Stimulated activated CD8-positive, alpha-beta memory T cell treated with anti-CD3 and anti-CD28 coated beads, Interleukin-4, amount 100 ng/mL, for 48 hours (primary cell): ENCODE data around the gene PELI2.
"Not testable (repeated sequence)": the region's sequence is repeated elsewhere in the genome, so short reads cannot be mapped to it uniquely, and the experiment has no call there.

Experiments
- DNase-seq: peaks from one replicate; pipeline ENCODE4 v3.0.0-alpha.2; 2020

The PELI2 gene

GRCh38 chr14:56144176-56144575 is 26.0 kb downstream of the PELI2 start:
- DNase-seq, result no peak

DNA sequence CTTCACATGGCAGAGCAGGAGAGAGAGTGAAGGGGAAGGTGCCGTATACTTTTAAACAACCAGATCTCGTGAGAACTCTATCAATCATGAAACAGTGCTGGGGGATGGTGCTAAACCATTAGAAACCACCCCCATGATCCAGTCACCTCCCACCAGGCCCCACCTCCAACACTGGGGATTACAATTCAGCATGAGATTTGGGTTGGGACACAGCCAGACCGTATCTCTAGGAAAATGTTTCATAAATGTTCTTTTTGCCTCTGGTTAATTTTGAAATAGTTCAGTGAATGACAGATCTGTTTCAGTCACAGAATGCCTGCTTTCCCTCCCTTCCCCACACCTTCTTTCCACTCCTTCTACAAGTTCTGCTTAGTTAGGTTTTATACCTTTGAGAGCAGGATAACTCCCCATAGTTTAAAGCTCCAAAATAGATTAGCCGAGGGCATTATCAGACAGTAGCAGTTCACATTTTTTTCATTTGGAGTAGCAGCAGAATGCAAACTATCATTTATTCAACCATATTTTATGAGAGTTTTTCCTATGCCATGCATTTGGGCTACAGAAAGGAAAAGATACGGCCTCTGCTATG is 27.1 kb downstream of the PELI2 start:
- DNase-seq, result no peak

GRCh38 chr14:56145965-56146364 is 27.8 kb downstream of the PELI2 start:
- DNase-seq, result no peak

DNA sequence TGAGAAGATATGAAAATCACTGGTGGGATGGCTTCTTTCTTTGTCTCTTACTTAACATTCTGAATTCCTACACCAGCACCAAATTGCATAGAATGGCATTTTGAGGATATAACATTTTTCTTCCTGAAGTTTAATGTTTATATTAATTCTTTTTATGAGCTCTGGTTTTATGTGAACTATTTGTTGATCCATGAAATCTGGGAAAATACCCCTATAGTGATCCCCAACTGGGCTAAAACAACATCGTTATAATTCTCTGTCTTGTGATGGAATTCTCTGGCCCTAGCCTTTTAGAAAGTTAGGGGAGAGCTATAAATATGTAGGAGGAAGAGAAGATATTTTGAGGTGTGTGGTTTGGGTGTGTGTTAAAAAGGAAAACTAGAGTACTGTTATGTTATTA is 29.2 kb downstream of the PELI2 start:
- no peak for DNase-seq

GRCh38 chr14:56147986-56148901 is 30.0 kb downstream of the PELI2 start:
- DNase-seq, result no peak

DNA sequence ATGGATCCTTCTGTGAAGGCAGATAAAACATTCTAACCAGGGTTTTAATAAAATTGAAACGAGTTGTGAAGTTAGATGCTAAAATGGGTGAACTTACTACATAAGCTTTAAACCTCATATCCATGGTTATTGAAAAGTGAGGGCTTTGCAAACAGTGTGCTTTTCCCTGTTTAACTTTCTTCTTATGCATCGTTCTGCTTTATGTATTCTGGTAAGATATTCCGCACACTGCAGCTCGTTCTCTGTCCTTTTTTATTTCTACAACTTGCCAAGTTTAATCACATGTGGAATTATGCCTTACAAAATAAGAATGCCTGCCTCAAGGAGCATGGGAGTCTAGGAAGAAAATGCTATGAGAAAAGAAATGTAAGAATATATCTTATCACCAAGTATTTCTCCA is 30.9 kb downstream of the PELI2 start:
- no peak for DNase-seq

GRCh38 chr14:56149995-56150394 is 31.8 kb downstream of the PELI2 start:
- no peak for DNase-seq

GRCh38 chr14:56150645-56151345 is 32.6 kb downstream of the PELI2 start:
- DNase-seq, result no peak

- DNase-seq, result no peak
Observed at GRCh38 chr14:56152221-56152620, 34.0 kb downstream of the PELI2 start.

DNA sequence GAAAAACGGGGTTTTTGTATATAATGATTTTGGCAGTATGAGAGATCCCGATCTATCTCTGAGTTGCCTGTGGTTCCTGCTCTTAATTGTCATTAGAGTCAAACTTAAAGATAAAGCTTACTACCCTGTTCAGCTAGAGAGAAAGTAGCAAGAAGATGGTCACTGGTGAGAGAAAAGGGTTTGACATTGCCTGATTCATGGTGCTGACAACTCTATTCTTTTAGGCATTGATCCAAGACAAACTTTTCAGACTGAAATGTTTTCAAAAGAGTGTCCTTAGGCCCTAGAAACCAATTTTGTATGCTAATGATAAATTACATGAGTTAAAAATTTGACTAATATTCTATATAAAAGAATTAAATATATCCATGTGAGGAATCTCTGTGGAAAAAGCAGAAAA is 35.1 kb downstream of the PELI2 start:
- no peak for DNase-seq

DNA sequence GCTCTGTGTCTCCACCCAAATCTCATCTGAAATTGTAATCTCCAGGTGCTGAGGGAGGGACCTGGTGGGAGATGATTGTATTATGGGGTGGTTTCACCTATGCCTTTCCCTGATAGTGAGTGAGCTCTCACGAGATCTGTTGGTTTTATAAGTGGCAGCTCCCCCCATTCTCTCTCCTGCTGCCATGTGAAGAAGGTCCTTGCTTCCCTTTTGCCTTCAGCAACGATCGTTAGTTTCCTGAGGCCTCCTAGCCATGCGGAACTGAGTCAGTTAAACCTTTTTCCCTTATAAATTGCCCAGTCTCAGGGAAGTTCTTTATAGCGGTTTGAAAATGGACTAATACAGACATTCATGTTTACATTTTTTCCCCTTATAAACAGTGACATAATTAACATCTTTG is 36.1 kb downstream of the PELI2 start:
- DNase-seq, result no peak

DNA sequence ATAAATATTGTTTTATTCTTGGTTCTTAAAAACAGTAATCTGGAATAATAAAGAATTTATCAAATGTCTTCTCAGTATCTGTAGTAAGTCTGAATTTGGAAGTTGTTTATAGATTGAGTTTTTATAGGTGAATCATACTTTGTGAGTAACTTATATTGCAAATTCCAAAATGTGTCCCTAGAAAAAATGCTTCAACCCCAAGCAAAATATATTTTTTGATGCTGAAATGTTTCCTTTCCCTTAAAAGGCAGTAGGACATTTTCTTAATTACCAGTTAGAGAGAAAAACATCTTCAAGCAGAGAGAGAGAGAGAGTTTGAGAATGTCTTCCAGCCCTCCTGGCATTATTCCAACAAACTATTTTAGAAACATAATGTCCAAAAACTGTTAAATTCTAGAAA is 37.9 kb downstream of the PELI2 start:
- DNase-seq, result no peak

DNA sequence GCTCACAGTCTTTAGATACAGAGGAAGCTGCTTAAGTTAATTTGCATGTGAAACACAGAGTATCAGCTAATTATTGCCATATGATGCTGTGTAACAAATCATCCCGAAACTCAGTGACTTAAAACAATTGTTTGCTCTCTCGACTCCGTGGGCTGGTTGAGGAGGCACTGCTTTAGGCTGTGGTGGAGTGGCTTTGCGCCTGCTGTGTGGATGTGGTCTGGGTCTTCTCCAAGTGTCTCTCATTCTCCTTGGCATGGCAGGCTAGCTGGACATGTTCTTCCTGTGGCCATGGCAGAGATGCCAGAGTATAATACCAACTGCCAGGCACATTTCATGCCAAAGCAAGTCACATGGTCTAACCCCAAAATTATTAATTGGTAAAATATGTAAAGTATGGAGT is 40.9 kb downstream of the PELI2 start:
- no peak for DNase-seq

DNA sequence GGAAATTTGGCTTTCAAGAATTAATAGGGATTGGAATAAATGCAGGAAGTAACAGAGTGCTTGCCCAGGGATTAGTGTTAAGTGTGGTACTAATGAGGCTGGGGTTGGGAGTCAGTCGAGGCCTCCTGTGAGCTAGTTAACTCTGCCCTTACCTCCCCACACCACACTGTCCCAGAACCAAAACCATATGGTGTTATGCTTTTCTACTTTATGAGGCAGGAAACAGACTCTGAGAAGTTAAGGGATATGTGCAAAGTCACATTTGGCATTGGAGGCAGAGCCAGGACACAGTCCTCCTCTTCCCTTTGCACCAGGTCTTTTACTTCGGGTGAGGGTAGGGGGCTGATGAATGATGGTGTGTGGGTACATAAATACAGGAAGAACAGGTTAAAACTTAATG is 41.9 kb downstream of the PELI2 start:
- DNase-seq, result no peak

DNA sequence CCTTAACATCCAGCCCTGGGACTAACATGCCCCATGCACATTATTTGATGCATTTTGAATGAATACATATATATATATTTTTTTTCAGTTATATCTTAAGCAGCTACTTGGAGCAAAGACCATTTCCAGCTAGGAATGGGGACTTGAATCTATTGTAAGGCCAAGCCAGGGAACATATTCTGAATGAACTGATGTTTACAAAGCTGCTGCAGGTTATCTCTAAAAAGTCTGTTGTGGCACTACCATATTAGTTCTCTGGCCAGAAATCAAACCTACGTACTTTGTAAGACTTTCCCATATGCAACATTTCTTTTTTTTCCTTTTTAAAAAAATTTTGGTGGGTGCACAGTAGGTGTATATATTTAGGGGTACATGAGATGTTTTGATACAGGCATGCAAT is 43.4 kb downstream of the PELI2 start:
- DNase-seq, result no peak

DNA sequence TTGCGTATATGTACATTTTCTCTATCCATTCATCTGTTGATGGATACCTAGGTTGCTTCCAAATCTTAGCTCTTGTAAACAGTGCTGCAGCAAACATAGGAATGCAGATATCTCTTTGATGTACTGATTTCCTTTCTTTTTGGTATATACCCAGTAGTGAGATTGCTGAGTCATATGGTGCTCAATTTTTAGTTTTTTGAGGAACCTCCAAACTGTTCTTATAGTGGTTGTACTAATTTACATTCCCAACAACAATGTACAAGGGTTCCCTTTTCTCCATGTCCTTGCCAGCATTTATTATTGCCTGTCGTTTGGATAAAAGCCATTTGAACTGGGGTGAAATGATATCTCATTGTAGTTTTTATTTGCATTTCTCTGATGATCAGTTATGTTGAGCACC is 44.3 kb downstream of the PELI2 start:
- no peak for DNase-seq

GRCh38 chr14:56166579-56166978 is 48.4 kb downstream of the PELI2 start:
- DNase-seq, result not testable (repeated sequence)

DNA sequence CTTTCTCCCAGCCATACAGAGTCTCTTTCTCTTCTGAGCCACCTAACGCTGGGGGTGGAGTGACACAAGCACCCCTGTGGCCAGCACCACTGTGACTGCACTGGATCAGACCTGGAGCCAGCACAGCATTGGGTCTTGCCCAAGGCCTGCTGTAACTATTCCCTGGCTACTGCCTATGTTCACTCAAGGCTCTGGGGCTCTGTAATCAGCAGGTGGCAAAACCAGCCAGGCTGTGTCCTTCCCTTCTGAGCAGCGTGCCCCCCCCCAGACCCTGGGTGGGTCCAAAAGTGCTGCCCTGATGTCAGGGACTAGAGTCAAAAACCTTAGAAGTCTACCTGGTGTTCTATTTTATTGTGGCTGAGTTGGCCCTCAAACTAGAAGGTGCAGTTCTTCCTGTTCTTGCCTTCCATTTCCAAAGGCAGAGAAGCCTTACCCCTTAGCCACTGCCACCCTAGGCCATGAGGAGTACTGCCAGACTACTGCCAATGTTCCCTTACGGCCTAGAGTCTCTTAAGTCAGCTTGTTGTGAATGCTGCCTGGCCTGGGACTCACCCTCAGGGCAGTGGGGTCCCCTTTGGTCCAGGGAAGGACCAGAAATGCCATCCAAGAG is 49.9 kb downstream of the PELI2 start:
- DNase-seq, result no peak

DNA sequence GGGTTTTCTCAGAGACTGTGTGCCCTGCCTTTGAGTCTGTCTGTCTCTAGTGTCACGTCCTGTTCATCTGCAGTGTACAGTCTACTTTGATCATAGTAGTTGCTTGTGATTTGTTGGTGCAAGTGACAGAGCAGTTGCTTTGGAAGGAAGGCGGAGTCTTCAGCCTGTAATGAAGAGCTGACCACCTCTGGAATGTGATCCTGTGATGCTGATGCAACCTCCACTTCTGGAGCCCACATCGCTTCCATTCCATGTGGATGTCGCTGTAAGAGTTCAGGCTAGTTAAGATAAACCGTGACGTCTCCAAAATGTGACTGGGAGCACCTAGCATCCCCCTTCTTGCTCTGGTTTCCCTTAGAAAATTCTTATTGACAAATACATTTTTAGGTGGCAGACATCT is 51.8 kb downstream of the PELI2 start:
- no peak for DNase-seq

- no peak for DNase-seq
Observed at GRCh38 chr14:56170877-56171422, 52.7 kb downstream of the PELI2 start.

DNA sequence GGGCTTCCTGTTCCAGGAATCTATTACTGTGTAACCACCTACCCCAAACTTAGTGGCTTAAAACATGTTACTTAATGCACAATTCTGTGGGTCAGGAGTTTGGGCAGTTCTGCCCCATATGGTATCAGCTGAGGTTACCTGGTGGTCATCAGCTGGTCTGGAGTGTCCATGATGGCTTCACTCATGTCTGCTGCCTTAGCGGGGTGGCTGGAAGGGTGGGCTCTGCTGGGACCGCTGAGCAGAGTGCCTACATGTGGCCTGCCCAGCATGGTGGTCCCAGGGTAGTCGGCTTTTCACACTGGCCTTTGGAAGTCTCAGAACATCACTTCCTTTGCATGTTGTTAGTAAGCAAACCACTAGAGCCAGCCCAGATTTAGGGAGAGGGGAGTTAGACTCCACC is 53.9 kb downstream of the PELI2 start:
- no peak for DNase-seq

DNA sequence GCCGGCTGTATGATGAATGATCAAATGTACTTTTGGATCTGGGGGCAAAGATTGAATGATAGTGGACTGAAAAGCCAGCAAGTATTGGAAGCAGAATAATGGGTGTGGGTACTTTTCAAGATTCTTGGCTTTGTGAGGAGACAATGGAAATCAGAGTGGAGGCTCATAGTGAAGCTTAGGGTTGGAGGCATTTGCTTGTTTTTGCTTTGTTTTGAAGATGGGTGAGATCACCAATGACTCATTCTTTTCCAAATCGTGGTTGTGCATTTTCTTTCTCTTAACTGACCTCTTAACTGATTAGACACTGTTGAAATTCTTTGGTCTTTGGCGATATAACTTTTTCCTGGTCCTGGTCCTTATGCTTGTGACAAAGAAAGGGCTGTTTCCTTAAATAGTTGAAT is 54.4 kb downstream of the PELI2 start:
- no peak for DNase-seq

DNA sequence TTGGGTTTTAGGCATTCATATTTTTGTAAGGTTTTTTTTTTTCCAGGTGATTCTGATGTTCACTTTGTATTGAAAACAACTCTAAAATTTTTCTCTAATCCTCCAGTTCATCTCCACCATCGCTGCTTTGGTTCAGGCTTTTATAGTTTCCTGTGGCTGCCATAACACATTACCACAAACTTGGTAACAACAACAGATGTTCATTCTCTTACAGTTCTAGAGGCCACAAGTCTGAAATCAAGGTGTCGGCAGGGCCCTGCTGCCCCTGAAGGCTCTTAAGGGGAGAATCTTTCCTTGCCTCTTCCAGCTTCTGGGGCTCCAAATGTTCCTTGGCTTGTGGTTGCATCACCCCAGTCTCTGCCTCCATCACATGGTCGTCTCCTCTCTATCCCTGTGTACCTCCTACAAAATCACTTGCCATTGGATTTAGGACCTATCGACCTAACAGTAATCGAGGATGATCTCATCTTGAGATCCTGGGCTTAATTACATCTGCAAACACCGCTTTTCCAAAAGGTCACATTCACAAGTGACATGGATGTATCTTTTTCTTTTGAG is 55.2 kb downstream of the PELI2 start:
- no peak for DNase-seq
